Panc1 (cell line): Measurements from ENCODE around the gene PECR.

Source experiments
- CTCF ChIP-seq: fragments of 450-650 bp; IDR thresholded peaks from 2 replicates; pipeline ENCODE4 v1.5.1; 2017; ENCODE audit warnings: mild to moderate bottlenecking
- TCF7L2 ChIP-seq: IDR thresholded peaks from 2 replicates; pipeline ENCODE4 v1.6.1; 2011; ENCODE audit warnings: mild to moderate bottlenecking, low read depth, low read length, inconsistent platforms

GRCh38 chr2:216116418-216116817, 34.8 kb upstream of the PECR start:
- TF ChIP-seq CTCF (no peak), TCF7L2 (no peak)
